GM12875 (cell line): Measurements from ENCODE around the gene IL1RAPL1.

Source experiments
- H3K4me3 ChIP-seq: one replicate; pipeline ENCODE4 v1.5.1; 2011; ENCODE audit warnings: low read depth, low read length, control low read depth
- TF ChIP-seq, protein P1 (sequence below): IDR thresholded peaks from 2 replicates; pipeline ENCODE4 v1.5.1; 2011; ENCODE audit warnings: low read depth, mild to moderate bottlenecking, control low read depth, inconsistent platforms, low read length, moderate library complexity, borderline replicate concordance; ENCODE audit not compliant: insufficient read depth

Gene IL1RAPL1

DNA sequence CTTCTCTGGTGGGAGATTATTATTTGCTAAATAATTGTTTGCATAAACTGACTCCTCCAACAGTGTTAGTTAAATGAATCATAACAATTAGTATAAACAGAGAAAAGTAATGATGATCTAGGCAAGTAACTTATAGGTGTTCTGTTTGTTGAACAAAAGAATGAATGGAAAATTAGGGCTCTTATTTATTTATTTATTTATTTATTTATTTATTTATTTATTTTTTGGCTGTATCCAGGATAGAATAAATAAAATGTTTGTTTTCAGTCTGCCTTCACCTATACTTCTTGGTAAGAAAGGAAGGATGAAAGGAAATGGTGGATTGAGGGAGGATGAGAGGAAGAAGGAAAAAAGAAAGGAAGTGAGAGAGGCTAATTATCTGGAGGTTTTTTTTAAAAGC, 1066.5 kb downstream of the IL1RAPL1 start:
- no peak overlapping the region for H3K4me3 ChIP-seq
- TF ChIP-seq, protein P1, sequence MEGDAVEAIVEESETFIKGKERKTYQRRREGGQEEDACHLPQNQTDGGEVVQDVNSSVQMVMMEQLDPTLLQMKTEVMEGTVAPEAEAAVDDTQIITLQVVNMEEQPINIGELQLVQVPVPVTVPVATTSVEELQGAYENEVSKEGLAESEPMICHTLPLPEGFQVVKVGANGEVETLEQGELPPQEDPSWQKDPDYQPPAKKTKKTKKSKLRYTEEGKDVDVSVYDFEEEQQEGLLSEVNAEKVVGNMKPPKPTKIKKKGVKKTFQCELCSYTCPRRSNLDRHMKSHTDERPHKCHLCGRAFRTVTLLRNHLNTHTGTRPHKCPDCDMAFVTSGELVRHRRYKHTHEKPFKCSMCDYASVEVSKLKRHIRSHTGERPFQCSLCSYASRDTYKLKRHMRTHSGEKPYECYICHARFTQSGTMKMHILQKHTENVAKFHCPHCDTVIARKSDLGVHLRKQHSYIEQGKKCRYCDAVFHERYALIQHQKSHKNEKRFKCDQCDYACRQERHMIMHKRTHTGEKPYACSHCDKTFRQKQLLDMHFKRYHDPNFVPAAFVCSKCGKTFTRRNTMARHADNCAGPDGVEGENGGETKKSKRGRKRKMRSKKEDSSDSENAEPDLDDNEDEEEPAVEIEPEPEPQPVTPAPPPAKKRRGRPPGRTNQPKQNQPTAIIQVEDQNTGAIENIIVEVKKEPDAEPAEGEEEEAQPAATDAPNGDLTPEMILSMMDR = no peak

DNA sequence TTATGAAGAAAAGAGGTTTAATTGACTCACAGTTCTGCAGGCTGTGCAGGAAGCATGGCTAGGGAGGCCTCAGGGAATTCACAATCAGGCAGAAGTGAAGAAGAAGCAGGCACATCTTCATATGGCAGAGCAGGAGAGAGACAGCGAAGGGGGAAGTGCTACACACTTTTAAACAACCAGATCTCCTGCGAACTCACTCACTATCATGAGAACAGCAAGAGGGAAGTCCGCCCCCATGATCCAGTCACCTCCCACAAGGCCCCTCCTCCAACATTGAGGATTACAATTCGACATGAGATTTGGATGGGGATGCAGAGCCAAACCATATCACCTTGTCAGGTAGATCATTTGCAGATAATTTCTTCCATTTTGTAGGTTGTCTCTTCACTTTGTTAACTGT, 1072.7 kb downstream of the IL1RAPL1 start:
- TF ChIP-seq, protein P1 = no peak
- no peak overlapping the region for H3K4me3 ChIP-seq

GRCh38 chrX:29661290-29661689, 1074.0 kb downstream of the IL1RAPL1 start:
- TF ChIP-seq, protein P1 = no peak
- no peak overlapping the region for H3K4me3 ChIP-seq

- H3K4me3 ChIP-seq = no peak overlapping the region
These were observed 1074.9 kb downstream of the IL1RAPL1 start for GRCh38 chrX:29662101-29662500.

DNA sequence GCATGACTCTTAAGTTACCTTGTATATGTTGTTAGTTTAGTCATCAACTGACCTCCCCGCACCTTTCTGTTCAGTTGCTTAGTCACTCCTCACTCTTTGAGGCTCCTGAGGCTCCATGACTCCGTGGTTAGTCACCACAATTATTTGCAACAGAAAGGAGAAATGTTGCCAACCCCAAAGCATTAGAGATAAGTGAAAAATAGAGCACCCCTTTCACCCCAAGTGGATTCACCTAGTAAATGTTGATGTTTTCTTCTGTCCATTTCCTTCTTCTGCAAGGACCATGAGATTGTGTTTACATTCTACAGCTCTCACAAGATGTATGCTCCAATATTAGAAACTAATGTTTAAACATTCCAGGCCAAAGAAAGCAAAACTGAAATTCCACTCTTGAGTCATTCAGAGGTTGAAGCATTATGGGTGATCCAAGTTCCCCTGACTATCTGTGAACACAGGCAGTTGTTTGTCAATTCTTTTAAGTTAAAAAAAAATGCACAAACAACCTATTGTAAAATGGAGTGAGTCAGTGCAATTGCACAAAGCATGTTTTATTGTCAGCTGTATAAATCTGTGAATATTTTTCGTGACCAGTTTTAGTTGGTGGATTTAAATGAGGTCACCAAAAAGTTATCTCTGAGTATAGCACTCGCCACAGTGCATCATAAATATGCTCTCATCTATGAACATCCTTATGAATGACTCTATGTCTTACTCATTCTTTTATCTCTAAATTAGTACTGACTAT, 1075.7 kb downstream of the IL1RAPL1 start:
- TF ChIP-seq, protein P1 = no peak
- no peak overlapping the region for H3K4me3 ChIP-seq

More at GRCh38 chrX:29662101-29662500, 1074.9 kb downstream of the IL1RAPL1 start:
- TF ChIP-seq, protein P1 = no peak

- no peak overlapping the region for H3K4me3 ChIP-seq
- TF ChIP-seq, protein P1 = no peak
These were observed 1078.3 kb downstream of the IL1RAPL1 start for GRCh38 chrX:29665532-29665931.

- no peak overlapping the region for H3K4me3 ChIP-seq
These were observed 1079.1 kb downstream of the IL1RAPL1 start for GRCh38 chrX:29666366-29666765.

More at GRCh38 chrX:29666366-29666765, 1079.1 kb downstream of the IL1RAPL1 start:
- TF ChIP-seq, protein P1 = no peak
